NCI-H1417 (cell line): ENCODE measurements around the gene NOC2L.
A peak's percentile ranks its signal among the peaks of the same experiment; 100 is the strongest.

Experiments used
- DNase-seq, 3 experiments: peaks; one replicate each; lab custom pipeline; 2025; lab: John Stamatoyannopoulos, UW

Gene NOC2L

DNA sequence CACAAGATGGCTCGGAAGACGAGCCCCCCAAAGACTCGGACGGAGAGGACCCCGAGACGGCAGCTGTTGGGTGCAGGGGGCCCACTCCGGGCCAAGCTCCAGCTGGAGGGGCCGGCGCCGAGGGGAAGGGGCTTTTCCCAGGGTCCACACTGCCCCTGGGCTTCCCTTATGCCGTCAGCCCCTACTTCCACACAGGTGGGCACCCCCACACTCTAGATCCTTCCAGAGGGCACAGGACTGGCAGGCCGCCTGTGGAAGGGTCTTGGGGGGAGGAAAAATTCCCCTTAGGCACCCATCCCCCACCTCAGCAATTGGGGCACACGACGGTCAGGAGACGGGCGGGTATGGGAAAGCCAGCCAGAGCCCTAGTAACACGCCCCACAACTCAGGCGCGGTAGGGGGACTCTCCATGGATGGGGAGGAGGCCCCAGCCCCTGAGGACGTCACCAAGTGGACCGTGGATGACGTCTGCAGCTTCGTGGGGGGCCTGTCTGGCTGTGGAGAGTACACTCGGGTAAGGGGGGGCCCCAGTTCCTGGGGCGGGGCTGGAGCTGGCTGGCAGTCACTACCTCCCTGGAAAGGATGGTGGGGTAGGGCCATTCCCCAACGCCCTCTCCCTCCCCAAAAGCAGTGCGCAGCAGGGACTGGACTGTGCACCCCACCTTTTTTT lies 16.1 kb downstream of the NOC2L start:
- DNase-seq = peak in 2 of 3 experiments; percentile 59 to 76

- DNase-seq = peak; percentile 40 to 83 (median 81)
Observed at GRCh38 chr1:942411-942821, 16.6 kb downstream of the NOC2L start.

DNA sequence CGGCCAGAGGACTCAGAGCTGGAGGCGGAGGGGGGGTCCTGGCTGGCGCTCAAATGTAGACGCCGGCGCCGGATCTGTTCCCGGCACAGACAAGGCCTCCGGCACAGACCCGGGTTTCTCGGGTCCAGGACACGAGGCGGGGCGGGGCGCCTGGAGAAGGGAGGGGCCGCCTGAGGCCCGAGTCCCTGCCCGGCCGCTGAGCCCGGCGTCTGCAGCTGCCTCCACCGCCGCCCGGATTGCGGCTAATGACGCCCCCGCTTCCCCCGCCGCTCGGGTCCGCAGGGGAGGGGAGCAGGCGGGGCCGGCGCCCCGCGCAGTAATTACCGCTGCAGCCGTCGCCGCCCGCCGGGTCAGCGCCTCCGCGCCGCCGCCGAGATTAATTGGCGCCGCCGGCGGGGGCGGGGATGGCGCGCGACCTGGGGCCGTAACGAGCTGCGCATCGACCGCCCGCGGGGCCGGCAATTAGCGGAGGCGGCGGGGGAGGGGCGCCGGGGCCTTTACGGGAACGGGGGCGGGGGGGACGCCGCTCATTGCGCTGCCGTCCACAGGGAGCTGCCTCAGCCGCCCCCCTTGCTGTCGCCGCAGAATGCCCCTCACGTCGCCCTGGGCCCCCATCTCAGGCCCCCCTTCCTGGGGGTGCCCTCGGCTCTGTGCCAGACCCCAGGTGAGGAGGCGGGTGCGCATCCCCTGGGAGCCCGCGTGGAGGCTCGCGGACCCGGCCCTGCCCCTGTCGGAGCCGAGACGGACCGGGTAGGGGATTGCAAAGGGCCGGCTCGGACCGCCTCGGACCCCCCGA lies 17.3 kb downstream of the NOC2L start:
- peak; percentile 89 to 96 (median 94) for DNase-seq

GRCh38 chr1:941015-941587 lies 18.0 kb downstream of the NOC2L start:
- peak in 1 of 3 experiments; percentile 66 for DNase-seq

- DNase-seq = peak; percentile 76 to 90 (median 89)
Observed at GRCh38 chr1:940107-941014, 18.7 kb downstream of the NOC2L start.

- no peak for DNase-seq
Observed at GRCh38 chr1:939511-940106, 19.4 kb downstream of the NOC2L start.

DNA sequence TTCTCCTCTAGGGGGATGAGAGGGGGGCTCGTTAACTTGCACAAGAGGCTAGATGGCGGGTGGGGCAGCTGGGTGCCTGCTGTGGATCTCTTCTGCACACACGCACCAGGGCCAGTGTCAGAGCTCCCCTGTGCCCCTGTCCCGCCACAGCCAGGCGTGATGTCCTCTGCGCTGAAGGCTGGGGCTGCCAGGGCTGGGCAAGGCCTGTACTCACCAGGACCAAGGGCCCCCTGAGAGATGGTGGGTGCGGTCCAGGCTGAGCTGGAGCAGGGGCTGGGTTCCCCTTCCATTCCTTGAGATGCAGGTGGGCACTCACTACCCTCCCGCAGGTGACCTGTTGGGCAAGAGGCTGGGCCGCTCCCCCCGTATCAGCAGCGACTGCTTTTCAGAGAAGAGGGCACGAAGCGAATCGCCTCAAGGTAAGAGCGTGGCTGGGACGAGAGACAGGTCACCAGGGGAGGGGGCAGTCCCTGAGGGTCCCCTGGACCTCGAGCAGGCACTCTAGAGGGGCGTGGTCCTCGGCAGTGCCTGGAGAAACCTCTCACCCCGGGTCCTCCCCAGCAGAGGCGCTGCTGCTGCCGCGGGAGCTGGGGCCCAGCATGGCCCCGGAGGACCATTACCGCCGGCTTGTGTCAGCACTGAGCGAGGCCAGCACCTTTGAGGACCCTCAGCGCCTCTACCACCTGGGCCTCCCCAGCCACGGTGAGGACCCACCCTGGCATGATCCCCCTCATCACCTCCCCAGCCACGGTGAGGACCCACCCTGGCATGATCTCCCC lies 20.2 kb downstream of the NOC2L start:
- DNase-seq = no peak

- DNase-seq = peak in 1 of 3 experiments; percentile 17
Observed at GRCh38 chr1:938088-938683, 20.9 kb downstream of the NOC2L start.

DNA sequence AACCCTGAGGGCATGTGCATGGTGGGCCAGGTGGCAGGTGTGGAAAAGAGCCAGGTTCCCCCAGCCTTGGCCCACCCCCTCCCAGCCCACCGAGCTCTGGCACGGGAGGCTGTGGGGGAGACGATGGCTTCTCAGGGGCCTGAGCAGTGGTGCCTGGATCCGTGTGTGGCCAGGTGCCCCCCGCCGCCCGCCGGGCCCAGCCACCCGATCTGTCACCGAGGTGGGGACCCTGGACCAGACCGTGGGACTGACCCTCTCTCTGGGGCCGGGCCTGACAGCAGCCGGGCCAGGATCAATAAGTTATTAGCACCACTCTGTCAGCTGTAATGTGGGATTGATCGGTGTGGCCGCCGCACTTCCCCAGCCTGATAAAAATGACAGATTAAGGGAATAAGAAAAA lies 21.5 kb downstream of the NOC2L start:
- no peak for DNase-seq

DNA sequence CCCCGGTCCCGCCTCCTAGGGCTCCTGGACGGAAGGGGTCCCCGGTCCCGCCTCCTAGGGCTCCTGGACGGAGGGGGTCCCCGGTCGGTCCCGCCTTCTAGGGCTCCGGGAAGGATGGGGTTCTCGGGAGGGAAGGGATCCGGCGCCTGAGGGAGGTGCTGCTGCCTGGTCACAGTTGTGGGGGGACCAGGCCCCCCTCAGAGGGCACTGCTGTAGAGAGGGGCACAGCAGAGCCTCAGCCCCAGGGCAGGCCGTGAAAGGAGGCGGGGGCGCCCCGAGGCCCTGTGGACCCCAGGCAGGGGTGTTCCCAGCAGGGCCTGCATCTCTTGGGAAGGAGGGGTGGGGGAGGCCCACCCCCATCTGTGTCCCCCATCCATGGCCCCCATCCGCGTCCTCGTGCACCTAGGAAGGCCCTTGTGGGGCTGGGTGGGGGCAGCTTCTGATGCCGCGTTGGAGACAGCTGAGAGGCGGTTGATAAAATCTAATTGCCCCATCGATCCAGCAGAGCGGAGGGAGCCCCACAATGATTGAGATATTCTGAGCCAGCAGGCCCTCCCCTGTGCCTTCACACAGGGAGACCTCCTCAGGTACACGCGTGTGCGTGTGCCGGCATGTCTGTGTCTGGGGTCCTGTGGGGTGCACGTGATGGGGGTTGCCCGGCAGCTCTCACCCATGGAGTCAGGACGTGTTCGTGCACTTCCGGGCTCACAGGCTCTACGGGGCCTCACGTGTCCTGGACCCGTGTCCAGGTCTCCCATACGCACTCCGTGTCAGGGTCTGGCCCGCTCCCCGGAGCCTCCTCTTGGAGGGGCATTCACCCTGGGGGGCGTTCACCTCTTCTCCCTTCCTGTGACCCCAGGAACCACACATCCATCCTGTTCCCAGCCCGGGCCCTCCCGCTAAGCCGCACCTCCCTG lies 22.4 kb downstream of the NOC2L start:
- DNase-seq = no peak

DNA sequence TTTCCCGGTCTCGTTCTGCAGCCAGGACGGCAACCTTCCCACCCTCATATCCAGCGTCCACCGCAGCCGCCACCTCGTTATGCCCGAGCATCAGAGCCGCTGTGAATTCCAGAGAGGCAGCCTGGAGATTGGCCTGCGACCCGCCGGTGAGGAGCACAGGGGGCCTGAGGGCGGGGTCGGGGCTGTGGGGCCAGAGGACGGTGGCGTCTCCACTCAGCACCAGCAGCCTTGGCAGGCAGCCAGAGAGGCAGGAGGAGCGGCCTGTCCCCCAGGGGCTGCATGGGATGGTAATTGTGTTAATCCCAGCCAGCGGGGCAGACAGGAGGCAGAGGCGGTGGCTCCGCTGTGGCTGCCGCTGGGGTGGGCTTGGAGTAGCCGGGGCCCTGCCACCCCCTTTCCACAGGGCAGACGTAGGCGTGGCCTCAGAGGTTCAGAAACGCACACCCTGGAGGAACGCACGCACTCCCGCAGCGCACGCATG lies 23.3 kb downstream of the NOC2L start:
- peak; percentile 90 to 96 (median 94) for DNase-seq

DNA sequence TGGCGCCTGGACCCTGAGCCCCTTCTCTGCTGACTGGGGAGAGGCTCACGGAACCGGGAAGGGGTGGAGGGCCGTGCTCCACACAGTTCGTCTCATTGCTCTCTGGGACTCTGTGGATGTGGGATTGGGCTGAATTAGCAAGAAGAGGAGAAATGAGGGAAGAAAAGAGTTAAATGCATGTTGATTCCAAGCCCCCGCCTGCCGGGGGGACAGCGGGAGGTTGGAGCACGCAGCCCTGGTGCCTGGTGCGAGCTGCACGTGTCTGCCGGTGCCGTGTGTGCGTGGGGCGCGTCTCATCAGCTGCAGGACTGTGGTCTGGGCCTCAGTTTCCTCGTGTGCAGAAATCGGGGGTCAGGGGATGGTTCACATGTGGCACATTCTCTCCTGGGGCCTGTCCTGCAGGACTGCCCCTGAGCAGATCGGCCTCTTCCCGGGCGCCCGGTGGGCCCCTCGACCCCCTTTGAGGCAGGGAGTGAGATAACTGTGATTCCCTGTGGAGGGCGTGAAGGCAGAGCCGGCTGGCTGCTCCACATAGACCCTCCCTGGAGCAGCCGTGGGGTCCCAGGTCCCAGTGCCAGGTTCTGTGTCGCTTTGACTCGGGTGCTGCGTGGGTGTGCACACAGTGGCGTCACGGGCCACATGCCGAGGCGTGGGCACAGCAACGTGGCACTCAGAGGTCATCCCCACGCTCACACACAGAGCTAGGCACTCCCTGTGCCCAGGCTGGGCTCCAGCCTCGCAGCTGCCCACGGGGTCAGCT lies 23.9 kb downstream of the NOC2L start:
- DNase-seq = peak in 1 of 3 experiments; percentile 53

GRCh38 chr1:933603-933940 lies 25.5 kb downstream of the NOC2L start:
- peak in 2 of 3 experiments; percentile 45 to 69 for DNase-seq

DNA sequence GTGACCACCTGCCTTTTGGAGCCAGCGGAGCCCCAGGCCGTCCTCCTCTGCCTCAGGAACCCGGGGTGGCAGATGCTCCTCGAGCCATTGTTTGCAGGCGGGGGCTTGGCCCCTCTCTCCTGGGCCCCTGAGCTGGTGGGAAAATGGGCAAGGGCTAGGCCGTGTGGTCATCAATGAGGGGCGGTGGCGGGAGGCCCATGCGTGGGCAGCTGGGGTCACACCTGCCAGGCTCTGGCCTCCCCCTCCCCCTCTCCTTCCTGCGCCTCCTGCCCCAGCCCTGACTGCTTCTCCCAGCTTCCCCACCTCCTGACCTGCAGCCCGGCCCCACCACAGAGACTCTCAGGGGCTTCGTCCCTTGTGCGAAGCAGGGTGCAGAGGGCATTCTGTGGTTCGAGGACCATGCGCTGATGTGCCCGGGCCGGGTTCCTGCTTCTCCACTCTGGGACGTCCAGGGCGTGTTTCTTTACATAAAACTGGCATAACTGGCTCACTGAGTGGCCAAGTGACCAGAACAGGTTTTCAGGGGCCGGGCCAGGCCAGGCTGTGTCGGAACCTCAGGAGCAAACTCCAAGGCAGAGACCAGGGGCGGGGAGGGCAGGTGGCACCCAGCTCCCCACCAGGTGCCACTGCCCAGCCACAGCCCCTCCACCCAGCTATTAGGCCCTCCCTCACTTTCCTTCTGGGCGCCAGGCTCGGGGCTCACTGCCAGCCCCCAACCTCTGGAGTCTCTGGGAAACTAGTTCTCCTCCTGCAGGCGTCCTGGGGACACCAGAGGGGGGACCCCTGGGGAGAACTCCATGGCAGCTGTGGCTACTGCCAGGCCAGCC lies 26.1 kb downstream of the NOC2L start:
- DNase-seq = no peak

GRCh38 chr1:932173-932510 lies 26.9 kb downstream of the NOC2L start:
- DNase-seq = no peak

GRCh38 chr1:931380-932172 lies 27.5 kb downstream of the NOC2L start:
- peak in 1 of 3 experiments; percentile 41 for DNase-seq

DNA sequence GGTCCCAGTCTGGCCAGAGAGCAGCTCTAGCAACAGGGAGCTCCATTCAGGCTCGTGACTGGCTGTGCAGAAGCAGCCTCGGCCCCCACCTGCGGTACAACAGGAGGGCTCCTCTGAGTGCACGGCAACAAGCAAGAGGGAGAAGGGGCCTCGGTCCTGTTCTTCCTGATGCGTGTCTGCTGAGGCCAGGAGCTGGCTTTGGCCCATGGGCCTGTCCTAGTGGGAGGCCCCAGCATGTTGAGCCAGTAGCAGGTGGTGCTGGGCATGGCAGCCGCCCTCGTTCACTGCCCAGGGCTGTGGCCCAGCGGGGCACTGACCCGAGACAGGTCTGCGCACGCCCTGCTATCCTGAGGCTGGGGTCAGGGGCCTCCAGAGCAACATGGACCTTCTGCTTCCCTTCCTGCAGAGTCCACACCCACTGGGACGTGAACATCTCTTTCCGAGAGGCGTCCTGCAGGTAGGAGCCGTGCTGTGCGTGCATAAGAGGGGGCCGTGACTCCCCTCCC lies 28.4 kb downstream of the NOC2L start:
- peak in 2 of 3 experiments; percentile 59 to 82 for DNase-seq
